PC-3 (cell line): ENCODE data around the gene BNIP3. TPM values are rescaled to one million over a fixed set of nuclear protein-coding genes. Genes with fewer than 3 reads are reported as not detected.

Source experiments
- ATAC-seq: fragments of 200-7000 bp; cut with Tn5 transposase; 2 replicates; pipeline ENCODE4 v1.9.1; 2020; ENCODE audit warnings: mild to moderate bottlenecking, moderate library complexity
- BruUV-seq: library from RNA; stranded (reverse); fragments of 400-500 nt; replicated peaks from 2 replicates; lab custom pipeline; 2021; lab: Mats Ljungman, UMichigan
- CTCF ChIA-PET: fragments of 300-600 bp; sonication (Branson Sonifier 250); formaldehyde crosslinking; loops from one replicate; lab custom pipeline; 2022; ENCODE audit warnings: antibody characterized with exemption; lab: Charles Lee
- POLR2A ChIA-PET: fragments of 300-600 bp; sonication (Branson Sonifier 250); formaldehyde crosslinking; loops from one replicate; lab custom pipeline; 2022; ENCODE audit warnings: antibody characterized with exemption; ENCODE audit not compliant: unreplicated experiment; lab: Charles Lee
- DNase-seq: peaks from one replicate; pipeline ENCODE4 v3.0.0-alpha.2; 2015
- H2AFZ ChIP-seq: fragments of 300-600 bp; sonication (generic); 2 replicates; pipeline ENCODE4 v1.6.0; 2016; ENCODE audit warnings: antibody characterized with exemption, low read length
- H3F3A ChIP-seq: fragments of 300-600 bp; sonication (generic); one replicate; pipeline ENCODE4 v1.6.0; 2017; ENCODE audit warnings: antibody characterized with exemption, low read length, control low read depth, mild to moderate bottlenecking; ENCODE audit not compliant: unreplicated experiment
- H3K27ac ChIP-seq: fragments of 300-600 bp; sonication (generic); 2 replicates; pipeline ENCODE4 v1.5.1; 2016; ENCODE audit warnings: mild to moderate bottlenecking, low read length
- H3K27me3 ChIP-seq: fragments of 300-600 bp; sonication (generic); 2 replicates; pipeline ENCODE4 v1.6.1; 2016; ENCODE audit warnings: low read length, mixed read lengths
- H3K36me3 ChIP-seq: fragments of 300-600 bp; sonication (generic); 2 replicates; pipeline ENCODE4 v1.6.1; 2016; ENCODE audit warnings: low read depth, mixed run types, low read length, mixed read lengths
- H3K4me1 ChIP-seq: fragments of 300-600 bp; sonication (generic); 2 replicates; pipeline ENCODE4 v1.5.1; 2016; ENCODE audit warnings: low read length; ENCODE audit not compliant: insufficient read depth
- H3K4me2 ChIP-seq: fragments of 300-600 bp; sonication (generic); 2 replicates; pipeline ENCODE4 v1.6.0; 2016; ENCODE audit warnings: low read length
- H3K4me3 ChIP-seq: fragments of 300-600 bp; sonication (generic); 2 replicates; pipeline ENCODE4 v1.5.1; 2016; ENCODE audit warnings: mild to moderate bottlenecking, low read length, mixed read lengths
- H3K79me2 ChIP-seq: fragments of 300-600 bp; sonication (generic); 2 replicates; pipeline ENCODE4 v1.6.1; 2017; ENCODE audit warnings: low read length, mixed read lengths
- H3K9ac ChIP-seq: fragments of 300-600 bp; sonication (generic); 2 replicates; pipeline ENCODE4 v1.6.0; 2016; ENCODE audit warnings: mild to moderate bottlenecking, low read length
- H3K9me2 ChIP-seq: fragments of 300-600 bp; sonication (generic); replicated peaks from 2 replicates; pipeline ENCODE4 v1.6.1; 2016; ENCODE audit warnings: mixed run types, low read length, mixed read lengths
- H3K9me3 ChIP-seq: fragments of 300-600 bp; sonication (generic); 2 replicates; pipeline ENCODE4 v1.6.1; 2016; ENCODE audit warnings: low read length, mixed read lengths
- H4K20me1 ChIP-seq: fragments of 300-600 bp; sonication (generic); 2 replicates; pipeline ENCODE4 v1.6.1; 2016; ENCODE audit warnings: low read length, mixed read lengths
- CTCF ChIP-seq: fragments of 300-600 bp; sonication (generic); conservative IDR thresholded peaks from 2 replicates; pipeline ENCODE4 v1.5.1; 2017; ENCODE audit warnings: antibody characterized with exemption, low read depth, mild to moderate bottlenecking, low read length
- EZH2 ChIP-seq: fragments of 300-600 bp; sonication (generic); IDR thresholded peaks from one replicate; pipeline ENCODE4 v1.6.1; 2017; ENCODE audit warnings: antibody characterized with exemption, mild to moderate bottlenecking, low read length; ENCODE audit not compliant: unreplicated experiment
- EZH2phosphoT487 ChIP-seq: fragments of 300-600 bp; sonication (generic); IDR thresholded peaks from 2 replicates; pipeline ENCODE4 v1.6.1; 2018; ENCODE audit warnings: mild to moderate bottlenecking, antibody characterized with exemption, low read length, borderline replicate concordance
- intact Hi-C: fragments of 100-400 bp; cut with micrococcal nuclease; formaldehyde crosslinking; loops from 2 replicates; pipeline ENCODE4 v1.9.0; 2023
- total RNA-seq: library from RNA; depleted of rRNA; stranded (reverse); fragments of >200 nt; gene quantifications from 2 replicates; pipeline ENCODE4 v1.2.3, GENCODE V29; 2014

The BNIP3 gene
- total RNA-seq, 1 experiment from 2014 or later, result 225 TPM

- intact Hi-C loops, result no loop called here
- H3K27me3 ChIP-seq, result no peaks in the 10 kb centered on the region
- H3F3A ChIP-seq, result no peaks in the 10 kb centered on the region
- TF ChIP-seq CTCF, result no peak
- TF ChIP-seq EZH2, result no peak
- TF ChIP-seq EZH2phosphoT487, result no peak
- H2AFZ ChIP-seq, result no peak overlapping the region
- H3K4me2 ChIP-seq, result no peak overlapping the region
- H4K20me1 ChIP-seq, result no peaks in the 10 kb centered on the region
- H3K36me3 ChIP-seq, result peaks cover 4% of the 10 kb centered on the region; the same call in 1 of the 2 replicates
- ChIA-PET POLR2A (no interaction called here), CTCF (no interaction called here)
- H3K9ac ChIP-seq, result no peak overlapping the region
- no peak overlapping the region for H3K27ac ChIP-seq
- no peaks in the 10 kb centered on the region for H3K9me2 ChIP-seq
- no peak for DNase-seq
- no peaks in the 10 kb centered on the region for H3K9me3 ChIP-seq
- no peak for ATAC-seq
- no peaks in the 10 kb centered on the region for H3K4me1 ChIP-seq
- BruUV-seq, result no TSS peak
- no peaks in the 10 kb centered on the region for H3K79me2 ChIP-seq
- H3K4me3 ChIP-seq, result no peak overlapping the region
These were observed 17.9 kb downstream of the BNIP3 start for GRCh38 chr10:131963811-131964210.

- no peak for TF ChIP-seq EZH2
- TF ChIP-seq EZH2phosphoT487, result no peak
- TF ChIP-seq CTCF, result no peak
- H3K4me2 ChIP-seq, result no peak overlapping the region
- no peak for DNase-seq
- no peak overlapping the region for H3K27ac ChIP-seq
- intact Hi-C loops, result no loop called here
- CTCF ChIA-PET, result no interaction called here
- no peaks in the 10 kb centered on the region for H3K4me1 ChIP-seq
- H3K79me2 ChIP-seq, result no peaks in the 10 kb centered on the region
- no peak for ATAC-seq
- H3F3A ChIP-seq, result no peaks in the 10 kb centered on the region
- H3K9me2 ChIP-seq, result no peaks in the 10 kb centered on the region
- no peak overlapping the region for H2AFZ ChIP-seq
- H4K20me1 ChIP-seq, result no peaks in the 10 kb centered on the region
- BruUV-seq, result no TSS peak
- POLR2A ChIA-PET, result no interaction called here
- peaks cover 2% of the 10 kb centered on the region; the same call in 1 of the 2 replicates for H3K36me3 ChIP-seq
- no peaks in the 10 kb centered on the region for H3K27me3 ChIP-seq
- no peak overlapping the region for H3K9ac ChIP-seq
- no peak overlapping the region for H3K4me3 ChIP-seq
- no peaks in the 10 kb centered on the region for H3K9me3 ChIP-seq
These were observed 18.4 kb downstream of the BNIP3 start for GRCh38 chr10:131963350-131963749.

- no peaks in the 10 kb centered on the region for H3K79me2 ChIP-seq
- no peaks in the 10 kb centered on the region for H3K4me1 ChIP-seq
- H3K4me2 ChIP-seq, result no peak overlapping the region
- no peaks in the 10 kb centered on the region for H3F3A ChIP-seq
- H3K9me3 ChIP-seq, result no peaks in the 10 kb centered on the region
- no peak for TF ChIP-seq EZH2phosphoT487
- no peak for TF ChIP-seq CTCF
- no peak for TF ChIP-seq EZH2
- H3K4me3 ChIP-seq, result no peak overlapping the region
- no peaks in the 10 kb centered on the region for H4K20me1 ChIP-seq
- no peak overlapping the region for H2AFZ ChIP-seq
- DNase-seq (no peak), ATAC-seq (no peak)
- H3K9me2 ChIP-seq, result no peaks in the 10 kb centered on the region
- ChIA-PET CTCF (no interaction called here), POLR2A (no interaction called here)
- no peak overlapping the region for H3K9ac ChIP-seq
- BruUV-seq, result no TSS peak
- intact Hi-C loops, result no loop called here
- no peaks in the 10 kb centered on the region for H3K27me3 ChIP-seq
- no peak overlapping the region for H3K27ac ChIP-seq
- H3K36me3 ChIP-seq, result no peaks in the 10 kb centered on the region
These were observed 19.7 kb downstream of the BNIP3 start for GRCh38 chr10:131961777-131962662.
